ENCODE data around the gene FALEC. TPM values are rescaled to one million over a fixed set of nuclear protein-coding genes. Genes with fewer than 3 reads are reported as not detected.

Gene FALEC
- total and polyA plus RNA-seq, 9 of the 15 experiments (the other 6 are each of a cell fraction or from before 2014, with no cell fraction given), result 0.15 to 1.8 (median 0.53) TPM; not detected in 5

- peak; percentile 9; the same call in 1 of the 2 replicates for TF ChIP-seq HBP1 (CRISPR knock-in tag; IDR thresholded peaks at IDR 0.05)
- TF ChIP-seq PREB (CRISPR knock-in tag; IDR thresholded peaks at IDR 0.05), result no peak
- TF ChIP-seq ZNF561 (CRISPR knock-in tag; conservative IDR thresholded peaks at IDR 0.05), result no peak
- TF ChIP-seq ZBTB7A (IDR thresholded peaks at IDR 0.05; ENCODE audit: borderline replicate concordance, control insufficient read depth, low read depth, low read length), result peak; percentile 93
- TF ChIP-seq RCOR1 (IDR thresholded peaks at IDR 0.05; ENCODE audit: borderline replicate concordance in 1 of 2, low read depth in 2 of 2, low read length in 2 of 2), result no peak
- peak; percentile 89 for TF ChIP-seq BRD4 (IDR thresholded peaks at IDR 0.05)
- no peak for TF ChIP-seq MGA (IDR thresholded peaks at IDR 0.05)
- 0 out of 2 replicates have a peak, but pooled peaks have one; percentile 21 for TF ChIP-seq PKNOX1 (IDR thresholded peaks at IDR 0.05)
- no peak for TF ChIP-seq SMARCE1 (IDR thresholded peaks at IDR 0.05)
Observed at GRCh38 chr1:150579110-150579944, 63.8 kb downstream of the FALEC start, which contains the start of gene MCL1 (continued).

Measured in K562 (cell line).